Right lobe of liver (tissue), 6 donors: ENCODE results near the gene MEG3. TPM values are rescaled to one million over a fixed set of nuclear protein-coding genes. Genes with fewer than 3 reads are reported as not detected.
"Not testable (repeated sequence)": the region's sequence is repeated elsewhere in the genome, so short reads cannot be mapped to it uniquely, and the experiment has no call there.

ENCODE experiments used
- ATAC-seq, 4 donors: fragments of 200-7000 bp; cut with Tn5 transposase; one replicate each; pipeline ENCODE4 v1.9.1; 2020; ENCODE audit warnings: mild to moderate bottlenecking in 4 of 4, moderate library complexity in 4 of 4
- DNase-seq, 3 donors: peaks; one replicate each; pipeline ENCODE4 v3.0.0-alpha.2; 2020
- H3K27ac ChIP-seq, 3 donors: fragments of 200-600 bp; one replicate each; pipeline ENCODE4 v1.8.0; 2022
- H3K27me3 ChIP-seq, 2 donors: fragments of 200-600 bp; one replicate each; pipeline ENCODE4 v1.8.0; 2022
- H3K36me3 ChIP-seq, 4 donors: fragments of 200-600 bp; sonication (generic) in 1 of 4; one replicate each; pipeline versions ENCODE4 v1.5.1 to v1.8.0; 2017 to 2022; ENCODE audit warnings: control low read depth in 1 of 4
- H3K4me1 ChIP-seq, 4 donors: fragments of 200-600 bp; sonication (generic) in 1 of 4; one replicate each; pipeline versions ENCODE4 v1.5.1 to v1.8.0; 2017 to 2022; ENCODE audit warnings: control low read depth in 1 of 4
- H3K4me3 ChIP-seq, 3 donors: fragments of 200-600 bp; one replicate each; pipeline ENCODE4 v1.8.0; 2022
- H3K9me3 ChIP-seq, 4 donors: fragments of 200-600 bp; sonication (generic) in 1 of 4; one replicate each; pipeline versions ENCODE4 v1.5.1 to v1.8.0; 2017 to 2022; ENCODE audit warnings: control low read depth in 1 of 4
- POLR2A ChIP-seq: fragments of 450-650 bp; IDR thresholded peaks from one replicate; pipeline ENCODE4 v1.6.1; 2017; ENCODE audit warnings: antibody characterized with exemption, mild to moderate bottlenecking
- WGBS: methylation state at CpG from one replicate; pipeline ENCODE4 v1.1.6; 2018; ENCODE audit warnings: low coverage, low lambda C conversion rate; ENCODE audit not compliant: insufficient coverage; ENCODE audit errors: missing lambda C conversion rate; 5-methylcytosine and 5-hydroxymethylcytosine counted together
- intact Hi-C, 2 donors: fragments of 100-400 bp; cut with DNase I; formaldehyde crosslinking; loops; one replicate each; pipeline versions ENCODE4 v1.11.2 to v1.14.1; 2022
- total RNA-seq, 6 experiments: library from RNA; depleted of rRNA in 2 of 6; stranded (reverse); fragments of >200 nt in 2 of 6; fragmentation: NEBNext Ultra II Directional in 3 of 6; extraction: Animal tissue kit (Norgen Biotek cat#: 25700) in 3 of 6; gene quantifications; one replicate each; pipeline versions ENCODE4 v1.1.0 to v1.2.4, GENCODE V29; 2016 to 2023
- TF ChIP-seq, protein P1 (sequence below), 4 donors: fragments of 200-600 bp in 3 of 4; fragments of 450-650 bp in 1 of 4; IDR thresholded peaks; one replicate each; pipeline versions ENCODE4 v1.5.1 to v1.8.0; 2016 to 2022; ENCODE audit warnings: antibody characterized with exemption in 4 of 4, mild to moderate bottlenecking in 2 of 4
- donor health status: DM: no; HTN: yes; CAD: no.
- donor health status: DM: no; HTN: no; CAD: no.
- donor health status: DM: no; HTN: no; CAD: no.
- donor health status: DM: no; HTN: yes; CAD: no.
- donor health status: DM: no; HTN: yes; CAD: no.

MEG3 gene
- total RNA-seq, 6 experiments from 2014 or later: 5.7 to 43.7 (median 23.9) TPM

DNA sequence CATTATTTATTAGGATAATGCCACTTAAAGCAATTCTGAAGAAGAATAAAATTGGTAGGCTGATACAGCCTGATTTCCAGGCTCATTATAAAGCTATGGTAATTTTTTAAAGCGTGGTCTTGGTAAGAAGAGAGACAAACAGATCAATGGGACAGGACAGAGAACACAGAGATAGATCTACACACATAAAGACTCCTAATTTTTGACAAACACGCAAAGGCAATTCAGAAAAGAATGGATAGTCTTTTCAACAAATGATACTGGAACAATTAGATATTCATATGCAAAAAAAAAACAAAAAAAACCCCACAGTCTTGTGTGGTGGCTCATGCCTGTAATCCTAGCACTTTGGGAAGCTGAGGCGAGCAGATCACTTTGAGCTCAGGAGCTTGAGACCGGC lies 25.9 kb upstream of the MEG3 start:
- TF ChIP-seq, protein P1, sequence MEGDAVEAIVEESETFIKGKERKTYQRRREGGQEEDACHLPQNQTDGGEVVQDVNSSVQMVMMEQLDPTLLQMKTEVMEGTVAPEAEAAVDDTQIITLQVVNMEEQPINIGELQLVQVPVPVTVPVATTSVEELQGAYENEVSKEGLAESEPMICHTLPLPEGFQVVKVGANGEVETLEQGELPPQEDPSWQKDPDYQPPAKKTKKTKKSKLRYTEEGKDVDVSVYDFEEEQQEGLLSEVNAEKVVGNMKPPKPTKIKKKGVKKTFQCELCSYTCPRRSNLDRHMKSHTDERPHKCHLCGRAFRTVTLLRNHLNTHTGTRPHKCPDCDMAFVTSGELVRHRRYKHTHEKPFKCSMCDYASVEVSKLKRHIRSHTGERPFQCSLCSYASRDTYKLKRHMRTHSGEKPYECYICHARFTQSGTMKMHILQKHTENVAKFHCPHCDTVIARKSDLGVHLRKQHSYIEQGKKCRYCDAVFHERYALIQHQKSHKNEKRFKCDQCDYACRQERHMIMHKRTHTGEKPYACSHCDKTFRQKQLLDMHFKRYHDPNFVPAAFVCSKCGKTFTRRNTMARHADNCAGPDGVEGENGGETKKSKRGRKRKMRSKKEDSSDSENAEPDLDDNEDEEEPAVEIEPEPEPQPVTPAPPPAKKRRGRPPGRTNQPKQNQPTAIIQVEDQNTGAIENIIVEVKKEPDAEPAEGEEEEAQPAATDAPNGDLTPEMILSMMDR (IDR thresholded peaks at IDR 0.05): no peak
- TF ChIP-seq POLR2A: no peak
- ATAC-seq (no peak), DNase-seq (no peak)
- Histone ChIP-seq H3K4me3 (no peak overlapping the region), H3K27ac (no peak overlapping the region), H3K9me3 (no peaks in the 10 kb centered on the region), H3K27me3 (no peaks in the 10 kb centered on the region), H3K4me1 (peaks cover 0 to 4% (median 0%) of the 10 kb centered on the region in 4 donors), H3K36me3 (no peaks in the 10 kb centered on the region)
- intact Hi-C loops: no loop called here
- 53% methylated on average over 4 of the region's 4 CpGs for WGBS

DNA sequence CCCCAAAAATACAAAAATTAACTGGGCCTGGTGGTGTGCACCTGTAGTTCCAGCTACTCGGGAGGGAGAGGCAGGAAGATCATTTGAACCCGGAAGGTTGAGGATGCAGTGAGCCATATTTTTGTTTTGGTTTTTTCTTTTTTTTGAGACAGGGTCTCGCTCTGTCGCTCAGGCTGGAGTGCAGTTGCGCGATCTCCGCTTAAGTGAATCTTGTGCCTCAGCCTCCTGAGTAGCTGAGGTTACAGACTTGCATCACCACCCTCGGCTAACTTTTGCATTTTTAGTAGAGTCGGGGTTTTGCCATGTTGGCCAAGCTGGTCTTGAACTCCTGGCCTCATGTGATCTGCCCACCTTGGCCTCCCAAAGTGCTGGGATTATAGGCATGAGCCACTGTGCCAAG lies 24.5 kb upstream of the MEG3 start:
- H3K27ac ChIP-seq, H3K4me1 ChIP-seq, DNase-seq, ATAC-seq, intact Hi-C loops, H3K36me3 ChIP-seq, H3K4me3 ChIP-seq, H3K27me3 ChIP-seq, H3K9me3 ChIP-seq: not testable (repeated sequence)
- WGBS: 86% methylated on average over 9 of the region's 9 CpGs

DNA sequence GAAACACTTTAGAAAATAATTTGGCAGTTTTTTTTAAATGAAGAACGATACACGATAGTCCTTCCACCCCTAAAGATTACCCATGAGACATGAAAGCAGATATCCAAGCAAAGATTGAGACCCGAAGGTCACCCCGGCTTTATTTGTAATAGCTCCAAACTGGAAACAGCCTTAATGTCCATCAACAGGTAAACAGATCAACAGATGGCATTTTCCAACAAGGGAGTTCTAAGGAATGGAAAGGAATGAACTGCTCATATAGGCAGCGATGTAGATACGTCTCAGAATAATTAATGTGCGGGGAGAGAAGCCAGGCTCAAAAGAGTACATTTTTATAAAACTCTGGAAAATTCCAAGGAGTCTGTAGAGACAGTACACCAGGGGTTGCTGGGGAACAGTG lies 23.7 kb upstream of the MEG3 start:
- 70% methylated on average over 7 of the region's 7 CpGs for WGBS
- no peaks in the 10 kb centered on the region for H3K27me3 ChIP-seq
- H3K4me3 ChIP-seq: no peak overlapping the region
- DNase-seq (no peak), ATAC-seq (no peak)
- peaks cover 0 to 4% (median 0%) of the 10 kb centered on the region in 4 donors for H3K4me1 ChIP-seq
- no peak for TF ChIP-seq POLR2A
- TF ChIP-seq, protein P1 (IDR thresholded peaks at IDR 0.05): no peak
- no peak overlapping the region for H3K27ac ChIP-seq
- H3K36me3 ChIP-seq: no peaks in the 10 kb centered on the region
- intact Hi-C loops: no loop called here
- no peaks in the 10 kb centered on the region for H3K9me3 ChIP-seq

DNA sequence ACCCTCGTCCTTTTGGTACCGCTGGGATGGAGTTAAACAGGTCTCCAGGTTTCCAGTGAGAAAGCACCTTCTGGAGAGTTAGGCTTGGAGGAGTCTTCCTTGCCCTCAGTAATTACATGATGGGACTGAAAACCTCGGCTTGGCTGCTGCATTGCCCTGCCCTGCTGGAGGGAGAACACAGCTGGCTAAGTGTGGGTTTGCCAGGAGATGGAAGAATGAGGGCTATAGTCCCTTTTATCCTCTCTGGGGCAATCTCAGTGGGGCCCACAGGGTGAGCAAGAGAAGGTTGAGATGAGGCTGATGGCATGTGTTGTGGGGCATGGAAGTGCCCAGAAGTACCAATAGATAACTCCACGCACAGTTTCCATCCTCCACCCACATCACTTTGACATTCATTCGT lies 23.2 kb upstream of the MEG3 start:
- ATAC-seq (no peak), DNase-seq (no peak)
- H3K36me3 ChIP-seq: no peaks in the 10 kb centered on the region
- no peak overlapping the region for H3K4me3 ChIP-seq
- no peaks in the 10 kb centered on the region for H3K27me3 ChIP-seq
- intact Hi-C loops: no loop called here
- H3K9me3 ChIP-seq: no peaks in the 10 kb centered on the region
- H3K4me1 ChIP-seq: peaks cover 0 to 4% (median 0%) of the 10 kb centered on the region in 4 donors
- no peak for TF ChIP-seq POLR2A
- TF ChIP-seq, protein P1 (IDR thresholded peaks at IDR 0.05): no peak
- 66% methylated on average over 3 of the region's 5 CpGs for WGBS
- H3K27ac ChIP-seq: no peak overlapping the region

DNA sequence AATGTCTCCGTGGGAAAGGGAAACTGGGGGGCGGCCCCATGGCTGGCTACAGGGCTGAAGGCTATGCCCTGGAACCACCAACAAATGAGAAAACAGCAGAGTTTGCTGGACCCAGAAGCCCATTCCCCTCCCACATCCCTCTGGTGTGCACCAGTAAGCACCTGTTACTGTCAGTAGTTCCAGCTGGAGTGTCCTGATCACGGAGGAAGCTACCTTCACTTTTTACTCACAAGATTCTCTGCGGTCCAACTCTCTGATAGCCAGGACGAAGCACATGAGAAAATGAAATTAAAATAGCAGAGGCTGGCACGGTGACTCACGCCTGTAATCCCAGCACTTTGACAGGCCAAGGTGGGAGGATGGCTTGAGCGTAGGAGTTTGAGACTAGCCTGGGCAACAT lies 22.7 kb upstream of the MEG3 start:
- TF ChIP-seq, protein P1 (IDR thresholded peaks at IDR 0.05): no peak
- no peak for TF ChIP-seq POLR2A

More for the DNA sequence above, 22.7 kb upstream of the MEG3 start:
- Histone ChIP-seq H3K36me3 (no peaks in the 10 kb centered on the region), H3K4me1 (peaks cover 0 to 4% (median 0%) of the 10 kb centered on the region in 4 donors), H3K27ac (no peak overlapping the region), H3K4me3 (no peak overlapping the region), H3K9me3 (no peaks in the 10 kb centered on the region), H3K27me3 (no peaks in the 10 kb centered on the region)
- ATAC-seq (no peak), DNase-seq (no peak)
- intact Hi-C loops: no loop called here
- 75% methylated on average over 7 of the region's 8 CpGs for WGBS
